Measurements from ENCODE around the gene RIMS1.

RIMS1 gene

DNA sequence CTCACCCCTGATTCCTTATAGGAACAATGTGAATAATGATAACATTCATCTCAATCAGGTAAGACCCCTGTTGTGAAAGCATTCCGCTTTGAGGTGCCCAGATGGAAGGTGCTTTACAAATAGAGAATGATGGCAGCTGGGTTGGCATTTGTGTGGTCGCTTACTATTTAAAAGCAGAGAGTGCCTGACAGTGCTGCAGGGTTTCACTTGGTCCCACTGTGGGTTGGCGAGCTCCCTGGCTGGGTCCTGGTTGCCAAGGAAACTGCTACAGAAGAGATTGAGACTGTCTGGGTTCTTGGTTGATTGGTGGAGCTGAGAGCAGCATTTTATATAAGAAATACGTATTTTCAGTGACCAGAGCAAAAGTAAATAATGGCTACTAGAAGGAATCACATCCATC, 528.3 kb downstream of the RIMS1 start:
- DNase-seq (ENCODE audit: low spot score), result no peak

DNA sequence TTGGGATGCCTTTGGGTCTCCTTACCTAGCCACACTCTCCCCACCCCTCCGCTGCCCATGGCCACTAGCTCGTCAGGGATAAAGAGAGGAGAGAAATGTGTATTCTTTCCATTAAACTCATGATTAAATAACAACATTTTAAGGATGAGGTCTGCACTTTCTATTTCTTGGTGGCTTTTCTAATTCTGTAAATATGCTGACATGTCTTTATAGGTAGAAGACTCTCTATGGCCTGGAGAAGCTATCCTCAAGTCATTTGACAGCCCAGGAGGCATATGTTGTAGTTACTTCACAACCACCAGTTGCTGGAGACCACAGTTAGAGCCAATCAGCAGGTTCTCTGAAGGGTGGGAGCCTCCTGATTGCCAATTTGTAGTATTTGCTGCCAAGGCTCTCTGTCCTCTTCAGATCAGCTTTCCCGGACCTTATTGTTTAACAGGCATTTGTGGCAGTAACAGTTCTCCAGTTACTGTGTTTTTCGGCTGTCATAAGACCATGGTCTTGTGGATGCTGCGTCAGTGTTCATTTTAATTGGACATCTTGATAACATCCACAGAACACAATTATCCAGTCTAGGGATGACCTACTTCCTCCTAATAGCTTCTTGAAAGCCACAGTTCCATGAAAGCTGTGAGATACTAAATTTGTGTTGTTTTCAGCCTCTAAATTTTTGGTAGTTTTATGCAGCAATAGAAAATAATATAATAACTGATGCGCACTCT, 530.6 kb downstream of the RIMS1 start:
- DNase-seq (ENCODE audit: low spot score), result no peak

GRCh38 chr6:72417759-72418158, 531.4 kb downstream of the RIMS1 start:
- no peak for DNase-seq (ENCODE audit: low spot score)

GRCh38 chr6:72418495-72418894, 532.1 kb downstream of the RIMS1 start:
- no peak for DNase-seq (ENCODE audit: low spot score)

DNA sequence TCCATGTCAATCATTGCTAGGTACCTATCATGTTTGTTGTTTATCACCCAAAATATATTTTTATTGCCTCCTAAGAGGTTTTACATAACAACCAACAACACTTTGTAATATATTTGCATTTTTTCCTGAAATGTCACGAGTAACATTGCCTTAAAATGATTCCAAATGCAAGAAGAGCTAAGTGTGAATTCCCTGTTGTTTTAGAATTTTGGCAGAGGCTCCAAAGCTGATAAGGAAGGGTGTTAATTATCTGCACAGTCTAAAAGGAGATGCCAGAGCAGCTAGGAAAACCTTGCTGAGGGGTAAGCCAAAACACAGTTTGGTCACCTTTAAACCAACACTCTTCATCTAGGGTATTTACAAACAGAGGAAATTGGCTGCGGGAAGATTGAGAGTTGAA, 533.6 kb downstream of the RIMS1 start:
- no peak for DNase-seq (ENCODE audit: low spot score)

DNA sequence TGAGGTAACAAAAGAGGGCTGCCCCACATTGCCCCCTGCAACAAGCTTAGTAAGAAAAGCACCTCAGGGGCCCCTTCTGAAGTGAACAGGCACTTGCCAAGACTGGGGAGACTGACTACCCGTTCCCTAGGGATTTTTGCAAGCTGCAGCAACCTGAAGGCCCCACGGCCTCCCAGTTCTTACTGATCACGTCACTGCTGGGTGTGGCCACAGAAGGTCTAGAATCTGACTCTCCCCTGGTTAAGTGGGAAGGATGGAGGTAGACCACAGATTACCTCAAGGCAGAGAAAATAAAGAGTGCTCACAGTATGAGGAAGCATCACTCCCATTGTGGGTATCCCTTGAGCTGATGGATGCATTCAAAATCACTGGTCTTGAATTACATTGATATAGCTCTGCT, 534.1 kb downstream of the RIMS1 start:
- no peak for DNase-seq (ENCODE audit: low spot score)

- no peak for DNase-seq (ENCODE audit: low spot score)
Observed at GRCh38 chr6:72421387-72421786, 535.0 kb downstream of the RIMS1 start.

- no peak for DNase-seq (ENCODE audit: low spot score)
Observed at GRCh38 chr6:72422171-72422570, 535.8 kb downstream of the RIMS1 start.

DNA sequence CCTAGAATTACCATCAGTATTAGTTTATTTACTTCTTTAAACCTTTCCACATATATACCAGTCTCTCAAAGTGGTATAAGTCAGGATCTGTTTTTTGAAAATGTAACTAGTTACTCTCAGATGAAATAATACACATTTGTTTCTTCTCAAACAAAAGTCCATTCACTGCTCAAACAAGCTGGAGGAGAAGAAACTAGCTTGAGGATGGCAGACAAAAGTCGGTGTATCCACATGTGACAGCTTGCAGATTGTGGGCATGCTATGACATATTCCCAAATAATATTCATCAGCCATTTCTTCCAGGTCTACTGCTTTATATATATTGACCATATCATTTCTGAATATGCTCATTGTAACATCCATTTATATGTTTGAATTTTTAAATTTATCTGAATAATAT, 538.1 kb downstream of the RIMS1 start:
- no peak for DNase-seq (ENCODE audit: low spot score)

GRCh38 chr6:72425003-72425681, 538.8 kb downstream of the RIMS1 start:
- DNase-seq (ENCODE audit: low spot score), result no peak

DNA sequence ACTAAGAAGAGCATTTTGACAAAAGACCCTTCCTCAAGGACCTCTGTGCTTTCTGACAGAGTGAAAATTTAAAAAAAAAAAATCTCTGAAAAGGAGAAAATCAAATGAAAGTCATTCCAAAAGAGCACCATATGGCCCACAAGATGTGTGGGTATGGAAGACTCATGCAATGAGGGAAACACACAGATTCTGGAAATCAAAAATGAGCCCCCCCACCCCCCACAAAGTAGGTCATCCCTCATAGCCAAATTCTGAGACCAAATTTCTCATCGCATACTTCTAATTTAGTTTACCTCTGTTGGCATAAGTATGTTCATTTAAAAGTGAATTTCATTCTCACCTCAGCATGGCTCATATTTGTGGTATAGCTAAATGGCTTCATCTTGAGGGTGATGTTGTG, 554.3 kb downstream of the RIMS1 start:
- no peak for DNase-seq (ENCODE audit: low spot score)

- no peak for DNase-seq (ENCODE audit: low spot score)
Observed at GRCh38 chr6:72446430-72446829, 560.1 kb downstream of the RIMS1 start.
